T-helper 2 cell treated with Interferon-gamma antibody and Interleukin-4, amounts not matched to agents 100 ng/mL and 5 ng/mL, for 36 hours (primary cell): Measurements from ENCODE around the gene FARP1. TPM values are rescaled to one million over a fixed set of nuclear protein-coding genes. Genes with fewer than 3 reads are reported as not detected.

Experiments
- intact Hi-C: fragments of 100-400 bp; cut with micrococcal nuclease; formaldehyde crosslinking; loops from one replicate; pipeline ENCODE4 v1.15.1; 2023
- total RNA-seq: library from RNA; stranded (reverse); gene quantifications from 2 replicates; pipeline ENCODE4 v1.2.3, GENCODE V29; 2022

The FARP1 gene
- total RNA-seq, 1 donor from 2014 or later: 0.57 TPM

GRCh38 chr13:98385606-98386005 is 242.7 kb downstream of the FARP1 start:
- intact Hi-C loops: no loop called here

DNA sequence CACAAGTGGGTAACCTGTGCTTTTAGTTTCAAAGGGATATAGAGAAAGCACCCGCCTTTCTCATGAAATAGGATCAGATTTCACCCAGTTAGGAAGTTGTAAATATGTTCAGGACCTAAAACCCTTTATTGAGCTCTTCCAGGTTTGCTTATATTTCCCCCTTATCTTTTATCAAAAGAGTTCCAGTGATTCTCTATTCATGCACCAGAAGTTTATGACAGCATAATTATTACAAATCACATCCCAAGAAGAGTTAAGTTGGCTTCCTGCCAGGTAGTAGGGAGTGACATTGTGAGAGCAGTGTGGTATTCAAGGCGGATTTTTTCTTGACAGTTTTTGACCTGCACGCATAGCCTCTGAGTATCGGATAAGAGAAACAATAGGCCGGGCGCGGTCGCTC is 243.7 kb downstream of the FARP1 start:
- intact Hi-C loops: no loop called here

DNA sequence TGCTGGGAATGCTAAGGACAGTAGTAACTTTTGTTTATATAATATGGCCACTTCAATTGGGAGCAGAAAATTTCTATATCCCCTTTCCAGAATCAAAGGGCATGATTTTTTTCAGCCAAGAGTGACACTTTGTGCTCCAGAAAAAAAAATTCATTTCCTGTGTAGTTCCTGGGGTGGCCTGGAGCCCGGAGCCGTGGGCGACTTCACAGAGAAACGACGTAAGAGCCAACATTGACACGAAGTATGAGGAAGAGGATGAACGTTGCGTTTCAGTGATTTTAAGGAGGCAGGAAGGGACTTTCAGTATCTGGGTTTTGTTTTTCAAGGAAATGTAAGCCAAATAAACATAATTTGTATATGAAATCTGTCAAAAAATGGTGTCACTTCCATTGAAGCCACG is 246.4 kb downstream of the FARP1 start:
- intact Hi-C loops: no loop called here

- intact Hi-C loops: no loop called here
These were observed 247.3 kb downstream of the FARP1 start for GRCh38 chr13:98390086-98390715.

- intact Hi-C loops: no loop called here
These were observed 251.0 kb downstream of the FARP1 start for GRCh38 chr13:98393873-98394272.

- intact Hi-C loops: no loop called here
These were observed 252.1 kb downstream of the FARP1 start for GRCh38 chr13:98394820-98395510.

DNA sequence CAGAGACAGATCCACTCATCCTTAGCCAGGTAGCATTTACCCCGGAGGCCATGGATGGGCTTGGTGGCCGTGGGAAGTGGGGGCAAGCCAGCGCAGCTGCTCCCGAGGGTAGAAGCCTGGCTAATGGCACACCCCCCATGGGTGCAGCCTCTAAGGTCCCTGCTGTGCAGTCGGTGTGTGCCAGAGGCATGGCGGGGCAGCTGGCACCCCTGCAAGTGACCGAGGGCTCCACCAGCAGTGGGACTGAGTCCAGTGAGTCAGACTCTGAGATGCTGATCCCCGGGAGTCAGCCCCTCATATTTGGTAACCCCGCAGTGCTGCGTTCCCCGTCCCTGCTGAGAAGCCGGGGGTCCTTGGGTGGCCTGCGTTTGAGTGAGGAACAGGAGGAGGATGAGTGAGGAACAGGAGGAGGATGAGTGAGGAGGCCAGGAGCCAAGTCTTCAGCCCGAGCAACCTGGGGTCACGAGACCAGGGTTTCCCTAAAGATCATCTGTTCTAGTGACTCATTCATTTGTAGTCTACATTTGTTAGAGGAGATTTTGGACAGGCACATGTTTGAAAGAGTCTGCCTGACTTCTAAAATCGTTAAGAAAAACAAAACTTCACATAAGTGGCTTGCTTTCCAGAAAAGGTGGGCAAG is 253.3 kb downstream of the FARP1 start:
- intact Hi-C loops: no loop called here

- intact Hi-C loops: no loop called here
These were observed 254.3 kb downstream of the FARP1 start for GRCh38 chr13:98397221-98397620.

- intact Hi-C loops: no loop called here
These were observed 255.0 kb downstream of the FARP1 start for GRCh38 chr13:98397861-98398260.

DNA sequence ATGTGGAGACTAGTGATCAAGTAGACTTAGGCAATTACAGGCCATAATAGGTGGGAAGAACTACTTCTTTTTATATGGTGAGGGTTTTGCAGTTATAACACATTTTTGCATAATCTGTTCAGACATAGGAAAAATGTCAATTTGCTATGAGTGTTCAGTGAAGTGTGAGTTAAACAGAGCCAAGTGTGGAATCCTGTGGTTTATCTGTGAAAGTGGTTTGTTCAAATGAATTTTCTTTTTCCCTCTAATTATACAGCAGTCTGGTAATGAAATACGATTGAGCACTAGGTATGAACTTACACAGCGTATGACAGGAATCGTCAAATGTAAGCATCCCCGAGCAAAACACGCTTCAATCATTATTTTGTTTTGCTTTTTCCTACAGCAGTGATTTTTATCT is 255.7 kb downstream of the FARP1 start:
- intact Hi-C loops: no loop called here

- intact Hi-C loops: no loop called here
These were observed 256.9 kb downstream of the FARP1 start for GRCh38 chr13:98399756-98400155.

DNA sequence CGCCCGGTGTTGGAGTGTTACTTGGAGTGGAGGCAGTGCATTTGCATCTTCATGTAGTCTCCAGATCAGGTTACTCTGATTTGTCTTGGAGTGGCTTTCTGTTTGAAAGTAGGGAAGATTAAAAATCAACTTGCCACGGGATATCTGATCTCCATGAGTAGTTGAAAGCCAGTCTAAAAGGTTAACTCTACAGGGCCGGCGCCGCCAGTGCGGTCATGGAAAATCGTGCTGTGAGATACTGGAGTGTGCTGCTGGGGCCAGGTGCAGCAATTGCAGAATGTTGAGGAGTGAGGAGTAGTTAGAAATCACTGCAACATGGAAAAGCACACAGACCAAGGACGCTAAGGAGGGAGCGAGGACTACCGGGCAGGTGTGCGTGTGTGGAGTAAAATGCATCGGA is 259.0 kb downstream of the FARP1 start:
- intact Hi-C loops: no loop called here

- intact Hi-C loops: no loop called here
These were observed 260.2 kb downstream of the FARP1 start for GRCh38 chr13:98403076-98403475.

DNA sequence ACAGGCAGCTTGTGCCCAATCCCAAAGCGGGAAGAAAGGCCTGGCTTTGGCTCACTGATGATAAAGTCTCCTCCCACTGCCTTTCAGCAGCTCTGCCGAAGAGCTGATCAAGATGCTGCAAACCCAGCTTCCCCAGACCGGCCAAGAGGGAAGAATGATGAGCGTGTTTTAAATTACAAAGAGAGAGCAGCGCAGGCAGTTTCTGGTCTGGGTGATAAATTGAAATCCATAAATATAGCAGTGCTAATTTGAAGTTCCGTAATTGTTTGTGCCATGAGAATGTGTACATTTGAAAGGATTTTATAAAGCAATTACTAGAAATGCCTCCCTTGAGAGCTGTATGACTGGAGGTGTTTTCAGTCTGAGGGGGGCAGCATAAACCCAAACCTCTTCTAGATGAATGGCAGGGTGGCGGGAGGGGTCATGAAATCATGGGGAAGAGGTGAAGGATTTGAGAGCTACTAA is 262.2 kb downstream of the FARP1 start:
- intact Hi-C loops: no loop called here

- intact Hi-C loops: no loop called here
These were observed 262.9 kb downstream of the FARP1 start for GRCh38 chr13:98405690-98406344.

DNA sequence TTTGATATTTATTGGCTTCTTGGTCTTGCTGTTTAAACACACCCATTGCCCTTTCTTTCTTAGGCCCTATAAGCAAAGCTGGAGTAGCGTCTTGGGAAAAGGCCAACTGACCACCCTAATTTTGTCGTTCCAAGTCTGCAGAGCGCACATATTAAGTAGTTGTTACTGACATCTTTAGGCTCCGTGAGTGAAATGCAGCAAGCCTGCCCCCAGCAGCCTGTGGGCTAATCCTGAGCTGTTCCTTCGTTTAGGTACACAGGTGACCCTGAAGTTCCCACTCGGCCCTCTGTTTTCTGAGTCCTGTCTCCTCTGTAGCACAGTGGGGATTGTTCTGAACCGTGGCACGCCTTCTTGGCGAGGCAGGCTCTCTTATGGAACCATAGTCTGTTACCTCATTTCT is 263.5 kb downstream of the FARP1 start:
- intact Hi-C loops: no loop called here

DNA sequence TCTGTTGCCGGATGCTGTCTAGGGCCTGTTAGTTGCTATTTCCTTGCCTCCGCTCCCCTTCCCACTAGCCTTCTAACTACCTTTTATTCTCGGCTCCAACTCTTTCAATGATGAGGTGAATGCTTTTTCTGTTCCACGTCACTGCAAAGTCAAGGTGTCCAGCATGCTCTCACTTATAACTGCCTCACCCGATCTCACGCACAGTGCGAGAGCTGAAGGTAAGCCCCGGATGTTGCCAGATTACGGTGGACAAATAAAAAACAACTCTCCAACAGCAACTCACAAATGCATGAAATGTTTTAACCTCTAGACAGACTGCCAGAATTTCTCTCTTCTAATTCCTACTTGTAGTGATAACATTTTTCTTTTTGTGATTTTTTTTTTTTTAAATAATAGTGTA is 264.1 kb downstream of the FARP1 start:
- intact Hi-C loops: no loop called here

DNA sequence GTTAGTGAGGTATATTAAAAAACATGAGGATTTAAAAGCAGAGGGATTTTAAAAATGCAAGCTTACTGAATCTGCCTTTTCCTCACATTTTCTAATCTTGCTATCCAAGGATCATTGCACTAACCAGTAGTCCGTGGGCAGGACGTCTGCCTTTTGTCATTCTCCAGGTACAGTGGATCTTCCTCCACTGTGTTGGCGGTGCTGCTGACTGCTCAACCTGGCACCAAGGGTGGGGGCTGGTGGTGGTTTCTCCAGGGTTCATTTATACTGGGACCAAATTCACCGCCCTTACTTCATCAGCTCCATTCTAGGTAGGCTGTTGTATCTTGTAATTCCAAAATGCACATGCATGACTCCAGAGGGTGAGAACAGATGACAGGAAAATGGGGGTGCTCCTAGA is 264.7 kb downstream of the FARP1 start:
- intact Hi-C loops: no loop called here

DNA sequence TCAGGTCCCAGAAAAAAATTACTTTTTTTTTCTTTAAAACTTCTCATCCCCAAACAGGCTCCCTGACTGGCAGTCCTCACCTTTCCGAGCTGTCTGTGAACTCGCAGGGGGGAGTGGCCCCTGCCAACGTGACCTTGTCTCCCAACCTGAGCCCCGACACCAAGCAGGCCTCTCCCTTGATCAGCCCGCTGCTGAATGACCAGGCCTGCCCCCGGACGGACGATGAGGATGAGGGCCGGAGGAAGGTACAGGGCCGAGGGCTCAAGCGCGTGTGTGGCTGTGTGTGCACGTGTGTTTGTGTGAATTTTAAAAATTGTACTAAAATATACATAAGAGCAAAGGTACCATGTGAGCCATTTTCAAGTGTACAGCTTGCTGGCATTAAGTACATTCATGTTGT is 266.4 kb downstream of the FARP1 start:
- intact Hi-C loops: no loop called here

GRCh38 chr13:98410612-98411011 is 267.7 kb downstream of the FARP1 start:
- intact Hi-C loops: no loop called here

- intact Hi-C loops: no loop called here
These were observed 268.1 kb downstream of the FARP1 start for GRCh38 chr13:98411013-98411412.

- intact Hi-C loops: no loop called here
These were observed 268.8 kb downstream of the FARP1 start for GRCh38 chr13:98411617-98412265.
